HepG2 (cell line): ENCODE data around the gene FLOT2. TPM values are rescaled to one million over a fixed set of nuclear protein-coding genes. Genes with fewer than 3 reads are reported as not detected.

ENCODE experiments used
- BRF2 ChIP-seq: sonication (generic); formaldehyde crosslinking; IDR thresholded peaks from 2 replicates; pipeline ENCODE4 v1.8.1; 2022; ENCODE audit warnings: mild to moderate bottlenecking, missing genetic modification reagents
- GABPB1 ChIP-seq: IDR thresholded peaks from 2 replicates; pipeline ENCODE4 v1.6.1; 2016; ENCODE audit warnings: mild to moderate bottlenecking, missing genetic modification reagents, moderate library complexity, missing compliant biosample characterization
- IRF9 ChIP-seq: sonication (generic); formaldehyde crosslinking; IDR thresholded peaks from 2 replicates; pipeline ENCODE4 v1.8.0; 2022; ENCODE audit warnings: missing genetic modification reagents, mild to moderate bottlenecking, borderline replicate concordance
- KAT7 ChIP-seq: IDR thresholded peaks from 2 replicates; pipeline ENCODE4 v1.6.1; 2018; ENCODE audit warnings: borderline replicate concordance, missing compliant biosample characterization
- NRL ChIP-seq: sonication (generic); formaldehyde crosslinking; IDR thresholded peaks from 2 replicates; pipeline ENCODE4 v1.5.0; 2020; ENCODE audit warnings: missing genetic modification reagents, mild to moderate bottlenecking, moderate library complexity, borderline replicate concordance
- PITX1 ChIP-seq: sonication (generic); formaldehyde crosslinking; IDR thresholded peaks from 2 replicates; pipeline ENCODE4 v1.5.1; 2020; ENCODE audit warnings: mild to moderate bottlenecking, missing genetic modification reagents
- TBP ChIP-seq: sonication (generic); formaldehyde crosslinking; IDR thresholded peaks from 2 replicates; pipeline ENCODE4 v1.5.0; 2020; ENCODE audit warnings: missing genetic modification reagents
- ZMYM2 ChIP-seq: sonication (generic); formaldehyde crosslinking; IDR thresholded peaks from 2 replicates; pipeline ENCODE4 v1.8.0; 2022; ENCODE audit warnings: mild to moderate bottlenecking, missing genetic modification reagents
- ZNF124 ChIP-seq: sonication (generic); formaldehyde crosslinking; IDR thresholded peaks from 2 replicates; pipeline ENCODE4 v1.4.0; 2020; ENCODE audit warnings: missing genetic modification reagents
- ZNF589 ChIP-seq: sonication (generic); formaldehyde crosslinking; conservative IDR thresholded peaks from 2 replicates; pipeline ENCODE4 v1.8.0; 2022; ENCODE audit warnings: mild to moderate bottlenecking, moderate library complexity, missing genetic modification reagents
- ZNF615 ChIP-seq: sonication (generic); formaldehyde crosslinking; IDR thresholded peaks from 2 replicates; pipeline ENCODE4 v1.5.0; 2020; ENCODE audit warnings: mild to moderate bottlenecking, missing genetic modification reagents, borderline replicate concordance
- ZNF841 ChIP-seq: sonication (generic); formaldehyde crosslinking; IDR thresholded peaks from 2 replicates; pipeline ENCODE4 v1.8.1; 2023; ENCODE audit warnings: missing genetic modification reagents, borderline replicate concordance
- ZNF891 ChIP-seq: sonication (generic); formaldehyde crosslinking; IDR thresholded peaks from 2 replicates; pipeline ENCODE4 v1.5.0; 2020; ENCODE audit warnings: mild to moderate bottlenecking, missing genetic modification reagents
- ZSCAN12 ChIP-seq: sonication (generic); formaldehyde crosslinking; IDR thresholded peaks from 2 replicates; pipeline ENCODE4 v1.9.0; 2021; ENCODE audit warnings: mild to moderate bottlenecking, missing genetic modification reagents
- polyA plus RNA-seq, 8 experiments: library from polyadenylated mRNA; depleted of rRNA in 3 of 8; stranded (reverse) in 7 of 8; unstranded in 1 of 8; fragments of >200 nt; fragmentation: Illumina TruSeq in 4 of 8; extraction: Trizol in 4 of 8; gene quantifications; 2 replicates each; pipeline versions ENCODE4 v1.2.1 to v1.2.3, GENCODE V29; 2011 to 2016; ENCODE audit warnings: low read depth in 4 of 8, missing spikeins in 1 of 8, mixed read lengths in 1 of 8; ENCODE audit not compliant: insufficient read depth in 1 of 8
- total RNA-seq, 5 experiments: library from RNA; depleted of rRNA; stranded (reverse); fragments of >200 nt; fragmentation: Illumina TruSeq; extraction: Trizol; gene quantifications; 2 replicates each; pipeline ENCODE4 v1.2.3, GENCODE V29; 2016; ENCODE audit warnings: low read depth in 1 of 5
- TF ChIP-seq, protein P1 (sequence below): sonication (generic); formaldehyde crosslinking; conservative IDR thresholded peaks from 2 replicates; pipeline ENCODE4 v1.8.0; 2022; ENCODE audit warnings: mild to moderate bottlenecking, moderate library complexity, missing genetic modification reagents
- TF ChIP-seq, protein P2 (sequence below): IDR thresholded peaks from 2 replicates; pipeline ENCODE4 v1.4.0; 2020; ENCODE audit warnings: mild to moderate bottlenecking, missing genetic modification reagents
- TF ChIP-seq, protein P3 (sequence below): sonication (generic); formaldehyde crosslinking; IDR thresholded peaks from 2 replicates; pipeline ENCODE4 v1.5.0; 2020; ENCODE audit warnings: mild to moderate bottlenecking, missing genetic modification reagents

The FLOT2 gene
- total and polyA plus RNA-seq, 2 of the 13 experiments (the other 11 are each of a cell fraction or from before 2014, with no cell fraction given) = 54.3 to 54.5 TPM

DNA sequence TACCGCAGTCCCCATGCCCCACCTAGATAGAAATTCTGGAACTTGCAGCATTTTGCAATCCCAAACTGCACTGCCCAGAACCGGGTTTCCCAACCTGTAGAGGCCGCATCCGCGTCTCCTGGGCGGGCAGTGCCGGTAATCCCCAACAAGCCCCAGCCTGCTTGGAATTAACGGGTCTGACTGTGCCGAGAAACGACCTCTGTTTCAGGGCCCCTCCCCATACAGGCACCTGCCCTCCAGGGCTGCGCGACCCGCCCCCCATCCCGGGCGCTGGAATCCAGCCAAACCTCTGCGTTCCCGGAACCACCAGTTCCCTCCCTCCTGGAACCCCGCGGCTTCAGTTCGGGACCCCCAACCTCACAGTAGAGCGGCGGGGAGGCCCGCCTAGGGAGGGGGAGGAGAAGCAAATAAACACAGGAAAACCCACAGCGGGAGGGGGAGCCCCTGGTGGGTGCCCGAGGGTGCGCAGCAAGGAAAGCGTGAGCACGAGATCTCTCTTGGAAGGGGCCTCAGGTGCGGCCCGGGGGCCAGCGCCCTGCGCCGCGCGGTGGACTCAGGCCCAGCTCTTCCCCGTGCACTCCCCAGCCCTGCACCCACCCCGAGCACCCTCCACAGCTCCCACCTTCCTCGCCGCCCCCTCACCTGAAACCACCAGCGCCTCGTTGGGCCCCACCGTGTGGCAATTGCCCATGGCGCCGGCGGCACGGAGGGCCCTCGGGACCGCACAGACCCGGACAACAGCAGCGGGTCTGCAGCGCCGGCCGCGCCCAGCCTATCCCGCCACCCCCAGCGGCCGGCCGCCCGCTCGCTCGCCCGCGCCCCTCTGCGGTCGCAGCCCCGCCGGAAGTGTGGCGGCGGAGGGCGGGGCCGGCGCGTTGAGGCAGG lies at the start of gene FLOT2 (continued):
- TF ChIP-seq ZNF589 (0 out of 2 replicates have a peak, but pooled peaks have one; percentile 40), IRF9 (peak; percentile 95; the same call in 1 of the 2 replicates), TBP (CRISPR knock-in tag) (no peak), ZNF615 (CRISPR knock-in tag) (no peak), ZNF891 (CRISPR knock-in tag) (peak; percentile 55; the same call in 1 of the 2 replicates), GABPB1 (CRISPR knock-in tag) (peak; percentile 89), NRL (CRISPR knock-in tag) (peak; percentile 50; the same call in 1 of the 2 replicates), ZMYM2 (CRISPR knock-in tag) (0 out of 2 replicates have a peak, but pooled peaks have one; percentile 19), PITX1 (CRISPR knock-in tag) (peak; percentile 68), ZSCAN12 (CRISPR knock-in tag) (no peak), BRF2 (CRISPR knock-in tag) (no peak), KAT7 (0 out of 2 replicates have a peak, but pooled peaks have one; percentile 27), ZNF841 (CRISPR knock-in tag) (peak; percentile 79; the same call in 1 of the 2 replicates), ZNF124 (CRISPR knock-in tag) (no peak)
- TF ChIP-seq, protein P1, sequence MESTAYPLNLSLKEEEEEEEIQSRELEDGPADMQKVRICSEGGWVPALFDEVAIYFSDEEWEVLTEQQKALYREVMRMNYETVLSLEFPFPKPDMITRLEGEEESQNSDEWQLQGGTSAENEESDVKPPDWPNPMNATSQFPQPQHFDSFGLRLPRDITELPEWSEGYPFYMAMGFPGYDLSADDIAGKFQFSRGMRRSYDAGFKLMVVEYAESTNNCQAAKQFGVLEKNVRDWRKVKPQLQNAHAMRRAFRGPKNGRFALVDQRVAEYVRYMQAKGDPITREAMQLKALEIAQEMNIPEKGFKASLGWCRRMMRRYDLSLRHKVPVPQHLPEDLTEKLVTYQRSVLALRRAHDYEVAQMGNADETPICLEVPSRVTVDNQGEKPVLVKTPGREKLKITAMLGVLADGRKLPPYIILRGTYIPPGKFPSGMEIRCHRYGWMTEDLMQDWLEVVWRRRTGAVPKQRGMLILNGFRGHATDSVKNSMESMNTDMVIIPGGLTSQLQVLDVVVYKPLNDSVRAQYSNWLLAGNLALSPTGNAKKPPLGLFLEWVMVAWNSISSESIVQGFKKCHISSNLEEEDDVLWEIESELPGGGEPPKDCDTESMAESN = no peak; the same call in 1 of the 2 replicates
- TF ChIP-seq, protein P2, sequence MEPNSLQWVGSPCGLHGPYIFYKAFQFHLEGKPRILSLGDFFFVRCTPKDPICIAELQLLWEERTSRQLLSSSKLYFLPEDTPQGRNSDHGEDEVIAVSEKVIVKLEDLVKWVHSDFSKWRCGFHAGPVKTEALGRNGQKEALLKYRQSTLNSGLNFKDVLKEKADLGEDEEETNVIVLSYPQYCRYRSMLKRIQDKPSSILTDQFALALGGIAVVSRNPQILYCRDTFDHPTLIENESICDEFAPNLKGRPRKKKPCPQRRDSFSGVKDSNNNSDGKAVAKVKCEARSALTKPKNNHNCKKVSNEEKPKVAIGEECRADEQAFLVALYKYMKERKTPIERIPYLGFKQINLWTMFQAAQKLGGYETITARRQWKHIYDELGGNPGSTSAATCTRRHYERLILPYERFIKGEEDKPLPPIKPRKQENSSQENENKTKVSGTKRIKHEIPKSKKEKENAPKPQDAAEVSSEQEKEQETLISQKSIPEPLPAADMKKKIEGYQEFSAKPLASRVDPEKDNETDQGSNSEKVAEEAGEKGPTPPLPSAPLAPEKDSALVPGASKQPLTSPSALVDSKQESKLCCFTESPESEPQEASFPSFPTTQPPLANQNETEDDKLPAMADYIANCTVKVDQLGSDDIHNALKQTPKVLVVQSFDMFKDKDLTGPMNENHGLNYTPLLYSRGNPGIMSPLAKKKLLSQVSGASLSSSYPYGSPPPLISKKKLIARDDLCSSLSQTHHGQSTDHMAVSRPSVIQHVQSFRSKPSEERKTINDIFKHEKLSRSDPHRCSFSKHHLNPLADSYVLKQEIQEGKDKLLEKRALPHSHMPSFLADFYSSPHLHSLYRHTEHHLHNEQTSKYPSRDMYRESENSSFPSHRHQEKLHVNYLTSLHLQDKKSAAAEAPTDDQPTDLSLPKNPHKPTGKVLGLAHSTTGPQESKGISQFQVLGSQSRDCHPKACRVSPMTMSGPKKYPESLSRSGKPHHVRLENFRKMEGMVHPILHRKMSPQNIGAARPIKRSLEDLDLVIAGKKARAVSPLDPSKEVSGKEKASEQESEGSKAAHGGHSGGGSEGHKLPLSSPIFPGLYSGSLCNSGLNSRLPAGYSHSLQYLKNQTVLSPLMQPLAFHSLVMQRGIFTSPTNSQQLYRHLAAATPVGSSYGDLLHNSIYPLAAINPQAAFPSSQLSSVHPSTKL (CRISPR knock-in tag) = 0 out of 2 replicates have a peak, but pooled peaks have one; percentile 8
- TF ChIP-seq, protein P3, sequence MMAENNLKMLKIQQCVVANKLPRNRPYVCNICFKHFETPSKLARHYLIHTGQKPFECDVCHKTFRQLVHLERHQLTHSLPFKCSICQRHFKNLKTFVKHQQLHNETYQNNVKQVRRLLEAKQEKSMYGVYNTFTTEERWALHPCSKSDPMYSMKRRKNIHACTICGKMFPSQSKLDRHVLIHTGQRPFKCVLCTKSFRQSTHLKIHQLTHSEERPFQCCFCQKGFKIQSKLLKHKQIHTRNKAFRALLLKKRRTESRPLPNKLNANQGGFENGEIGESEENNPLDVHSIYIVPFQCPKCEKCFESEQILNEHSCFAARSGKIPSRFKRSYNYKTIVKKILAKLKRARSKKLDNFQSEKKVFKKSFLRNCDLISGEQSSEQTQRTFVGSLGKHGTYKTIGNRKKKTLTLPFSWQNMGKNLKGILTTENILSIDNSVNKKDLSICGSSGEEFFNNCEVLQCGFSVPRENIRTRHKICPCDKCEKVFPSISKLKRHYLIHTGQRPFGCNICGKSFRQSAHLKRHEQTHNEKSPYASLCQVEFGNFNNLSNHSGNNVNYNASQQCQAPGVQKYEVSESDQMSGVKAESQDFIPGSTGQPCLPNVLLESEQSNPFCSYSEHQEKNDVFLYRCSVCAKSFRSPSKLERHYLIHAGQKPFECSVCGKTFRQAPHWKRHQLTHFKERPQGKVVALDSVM (CRISPR knock-in tag) = peak; percentile 60; the same call in 1 of the 2 replicates
